Measurements from ENCODE around the gene MARVELD3. TPM values are rescaled to one million over a fixed set of nuclear protein-coding genes. Genes with fewer than 3 reads are reported as not detected.

The MARVELD3 gene
- total RNA-seq, 2 donors from 2014 or later, result 11.4 to 20.0 TPM

- H3K27me3 ChIP-seq (replicated peaks; ENCODE audit: insufficient read depth), result no peaks in the 10 kb centered on the region
Observed at GRCh38 chr16:71618429-71618828, 7.6 kb upstream of the MARVELD3 start.

GRCh38 chr16:71622088-71622487 is 3.9 kb upstream of the MARVELD3 start:
- DNase-seq (ENCODE audit: low spot score), result no peak
- Histone ChIP-seq H3K4me3 (no peak overlapping the region), H3K4me1 (replicated peaks) (no peaks in the 10 kb centered on the region), H3K9me3 (no peaks in the 10 kb centered on the region), H3K27me3 (replicated peaks; ENCODE audit: insufficient read depth) (no peaks in the 10 kb centered on the region), H3K36me3 (no peaks in the 10 kb centered on the region), H3K27ac (no peak overlapping the region)
- intact Hi-C loops (cut with DNase I), result no loop called here
- TF ChIP-seq POLR2AphosphoS5 (IDR thresholded peaks at IDR 0.05), result no peak
- TF ChIP-seq CTCF (IDR thresholded peaks at IDR 0.05), result no peak
- no peak for TF ChIP-seq POLR2A (IDR thresholded peaks at IDR 0.05)

More at GRCh38 chr16:71618429-71618828, 7.6 kb upstream of the MARVELD3 start:
- H3K9me3 ChIP-seq, result no peaks in the 10 kb centered on the region
- H3K4me3 ChIP-seq, result no peak overlapping the region
- WGBS, result 78% methylated on average over 4 of the region's 4 CpGs
- no peak for TF ChIP-seq POLR2AphosphoS5 (IDR thresholded peaks at IDR 0.05)
- no peak for TF ChIP-seq CTCF (IDR thresholded peaks at IDR 0.05)
- TF ChIP-seq POLR2A (IDR thresholded peaks at IDR 0.05), result no peak
- DNase-seq (ENCODE audit: low spot score), result no peak
- intact Hi-C loops (cut with DNase I), result no loop called here
- no peak overlapping the region for H3K27ac ChIP-seq
- H3K36me3 ChIP-seq, result no peaks in the 10 kb centered on the region
- no peaks in the 10 kb centered on the region for H3K4me1 ChIP-seq (replicated peaks)

GRCh38 chr16:71623597-71623996 is 2.4 kb upstream of the MARVELD3 start:
- no peak overlapping the region for H3K27ac ChIP-seq
- no peaks in the 10 kb centered on the region for H3K4me1 ChIP-seq (replicated peaks)
- H3K4me3 ChIP-seq, result no peak overlapping the region
- no peaks in the 10 kb centered on the region for H3K36me3 ChIP-seq
- H3K27me3 ChIP-seq (replicated peaks; ENCODE audit: insufficient read depth), result no peaks in the 10 kb centered on the region
- intact Hi-C loops (cut with DNase I), result no loop called here
- DNase-seq (ENCODE audit: low spot score), result no peak
- 68% methylated on average over 3 of the region's 3 CpGs for WGBS
- TF ChIP-seq POLR2A (IDR thresholded peaks at IDR 0.05) (no peak), CTCF (IDR thresholded peaks at IDR 0.05) (no peak), POLR2AphosphoS5 (IDR thresholded peaks at IDR 0.05) (no peak)
- H3K9me3 ChIP-seq, result no peaks in the 10 kb centered on the region

GRCh38 chr16:71625113-71625850 is 702 bp upstream of the MARVELD3 start:
- H3K27ac ChIP-seq, result no peak overlapping the region
- DNase-seq (ENCODE audit: low spot score), result no peak
- no peaks in the 10 kb centered on the region for H3K27me3 ChIP-seq (replicated peaks; ENCODE audit: insufficient read depth)
- no peaks in the 10 kb centered on the region for H3K36me3 ChIP-seq
- no peaks in the 10 kb centered on the region for H3K4me1 ChIP-seq (replicated peaks)
- H3K4me3 ChIP-seq, result peak overlapping the region in 1 of 2 donors; percentile 68
- intact Hi-C loops (cut with DNase I), result no loop called here
- H3K9me3 ChIP-seq, result no peaks in the 10 kb centered on the region
- 85% methylated on average over 7 of the region's 7 CpGs for WGBS
- TF ChIP-seq CTCF (IDR thresholded peaks at IDR 0.05), result no peak
- TF ChIP-seq POLR2A (IDR thresholded peaks at IDR 0.05), result no peak
- no peak for TF ChIP-seq POLR2AphosphoS5 (IDR thresholded peaks at IDR 0.05)

- WGBS, result 6% methylated on average over 13 of the region's 13 CpGs
Observed at GRCh38 chr16:71626858-71627213, 852 bp downstream of the MARVELD3 start.

More at GRCh38 chr16:71626858-71627213, 852 bp downstream of the MARVELD3 start:
- no peaks in the 10 kb centered on the region for H3K9me3 ChIP-seq
- no peaks in the 10 kb centered on the region for H3K4me1 ChIP-seq (replicated peaks)
- intact Hi-C loops (cut with DNase I), result no loop called here
- H3K36me3 ChIP-seq, result no peaks in the 10 kb centered on the region
- H3K4me3 ChIP-seq, result peak overlapping the region; percentile 65 to 68
- DNase-seq (ENCODE audit: low spot score), result peak; percentile 47
- TF ChIP-seq POLR2AphosphoS5 (IDR thresholded peaks at IDR 0.05), result no peak
- TF ChIP-seq CTCF (IDR thresholded peaks at IDR 0.05), result no peak
- peak; percentile 26 for TF ChIP-seq POLR2A (IDR thresholded peaks at IDR 0.05)
- no peaks in the 10 kb centered on the region for H3K27me3 ChIP-seq (replicated peaks; ENCODE audit: insufficient read depth)
- peak overlapping the region; percentile 79 to 82 for H3K27ac ChIP-seq
